ENCODE measurements around the gene LDLRAD4.
"Not testable (repeated sequence)": the region's sequence is repeated elsewhere in the genome, so short reads cannot be mapped to it uniquely, and the experiment has no call there.

The LDLRAD4 gene

GRCh38 chr18:13313006-13313686, 94.6 kb downstream of the LDLRAD4 start:
- peak; percentile 93 for DNase-seq

DNA sequence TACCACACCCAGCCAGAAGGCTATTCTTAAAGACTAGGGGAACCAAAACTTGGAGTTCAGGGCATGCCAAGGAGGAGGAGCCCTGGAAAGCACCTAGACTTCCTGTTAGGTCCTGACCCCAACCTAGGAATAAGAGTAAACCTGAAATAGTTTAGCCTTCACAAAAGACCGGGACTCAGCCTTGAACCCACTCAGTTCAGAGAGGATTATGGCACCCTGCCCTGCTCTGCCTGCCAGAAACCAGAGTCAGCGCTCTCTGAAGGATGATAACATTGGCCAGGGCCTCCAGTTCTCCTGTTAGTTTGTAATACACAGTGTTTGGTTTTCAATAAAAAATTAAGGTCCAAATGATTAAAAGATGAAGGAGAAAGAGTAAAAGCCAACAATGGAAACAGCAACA, 96.4 kb downstream of the LDLRAD4 start:
- DNase-seq: no peak

GRCh38 chr18:13316063-13316462, 97.5 kb downstream of the LDLRAD4 start:
- peak; percentile 64 for DNase-seq

DNA sequence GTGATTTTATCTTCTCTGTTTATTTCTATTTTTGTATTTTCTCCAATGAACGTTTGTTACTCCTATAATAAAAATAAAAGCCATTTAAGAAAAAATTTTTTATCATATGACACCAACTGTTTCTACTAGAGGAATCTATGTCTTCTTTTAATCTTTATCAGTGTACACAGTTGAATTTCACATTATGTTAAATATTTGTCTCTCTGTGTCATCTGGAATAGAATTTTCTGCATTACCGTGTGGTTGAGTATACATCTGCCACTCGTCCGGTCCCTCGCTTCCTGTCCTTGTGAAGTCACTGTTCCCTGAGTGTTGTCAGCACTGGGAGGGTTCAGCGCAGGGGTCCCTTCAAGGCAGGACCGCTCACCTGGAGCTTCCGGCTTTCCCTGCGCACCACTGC, 99.2 kb downstream of the LDLRAD4 start:
- peak; percentile 61 for DNase-seq

- no peak for DNase-seq
These were observed 100.4 kb downstream of the LDLRAD4 start for GRCh38 chr18:13318731-13319501.

GRCh38 chr18:13319629-13320028, 101.1 kb downstream of the LDLRAD4 start:
- DNase-seq: no peak

DNA sequence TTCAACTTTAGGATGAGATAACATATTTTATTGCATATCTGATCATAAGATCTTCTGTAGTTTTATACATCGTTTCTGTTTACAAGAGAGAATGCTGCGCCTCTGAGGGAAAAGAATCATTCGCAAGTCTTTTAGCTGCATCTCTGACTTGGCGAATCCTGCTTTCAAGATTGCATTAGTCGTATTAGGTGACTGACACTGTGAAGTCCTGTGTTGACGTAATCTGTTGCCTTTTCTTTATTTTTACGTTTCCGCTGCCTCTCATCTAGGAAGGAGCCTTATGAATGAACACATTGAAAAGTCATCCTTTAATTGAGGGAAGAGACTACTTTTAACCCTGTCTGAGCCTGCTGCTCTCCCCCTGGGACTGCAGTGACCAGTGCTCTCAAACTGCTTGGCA, 101.5 kb downstream of the LDLRAD4 start:
- no peak for DNase-seq

DNA sequence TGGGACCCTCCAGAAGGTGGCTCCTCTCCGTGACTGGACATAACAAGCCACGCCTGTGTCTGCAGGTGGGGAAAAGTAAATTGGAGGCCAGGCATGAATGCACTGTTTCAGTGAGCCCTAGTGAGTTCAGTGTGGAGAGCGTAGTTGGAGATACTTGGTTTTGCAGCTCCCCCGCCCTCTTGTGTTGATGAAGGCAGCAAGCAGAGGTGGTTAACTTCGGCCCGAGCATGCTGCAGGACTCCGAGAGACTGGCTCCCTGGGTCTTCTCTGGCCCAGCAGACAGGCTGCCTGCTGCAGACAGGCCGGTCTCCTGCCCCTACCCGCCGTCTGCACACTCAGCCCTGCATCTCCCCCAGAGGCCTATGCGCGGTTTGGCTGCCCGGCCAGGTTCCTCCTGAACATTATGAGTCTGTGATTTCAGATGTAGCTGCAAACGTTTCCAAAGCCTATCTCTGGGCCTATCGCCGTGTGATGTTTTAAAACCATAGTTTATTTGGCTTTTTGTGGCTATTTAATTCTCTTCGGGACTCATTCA, 102.4 kb downstream of the LDLRAD4 start:
- no peak for DNase-seq

DNA sequence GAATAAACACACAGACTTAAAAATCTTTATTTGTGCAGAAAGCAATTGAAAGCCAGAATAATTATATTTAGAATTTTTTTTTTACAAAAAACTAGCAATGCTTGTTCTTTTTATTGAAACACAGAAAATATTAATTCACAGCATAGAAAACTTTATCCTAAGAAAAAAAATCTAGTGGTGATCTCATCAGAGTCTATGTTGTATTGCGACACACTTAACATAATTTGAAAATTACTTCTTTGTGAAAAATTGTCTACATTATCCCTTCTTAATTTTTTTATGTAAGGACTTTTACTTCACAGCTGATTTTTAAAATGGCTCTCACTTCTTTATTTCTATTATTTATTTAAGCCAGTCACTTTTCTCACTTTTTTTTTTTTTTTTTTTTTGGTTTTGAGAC, 103.4 kb downstream of the LDLRAD4 start:
- no peak for DNase-seq

- no peak for DNase-seq
These were observed 104.6 kb downstream of the LDLRAD4 start for GRCh38 chr18:13323186-13323585.

- no peak for DNase-seq
These were observed 106.3 kb downstream of the LDLRAD4 start for GRCh38 chr18:13324880-13325279.

DNA sequence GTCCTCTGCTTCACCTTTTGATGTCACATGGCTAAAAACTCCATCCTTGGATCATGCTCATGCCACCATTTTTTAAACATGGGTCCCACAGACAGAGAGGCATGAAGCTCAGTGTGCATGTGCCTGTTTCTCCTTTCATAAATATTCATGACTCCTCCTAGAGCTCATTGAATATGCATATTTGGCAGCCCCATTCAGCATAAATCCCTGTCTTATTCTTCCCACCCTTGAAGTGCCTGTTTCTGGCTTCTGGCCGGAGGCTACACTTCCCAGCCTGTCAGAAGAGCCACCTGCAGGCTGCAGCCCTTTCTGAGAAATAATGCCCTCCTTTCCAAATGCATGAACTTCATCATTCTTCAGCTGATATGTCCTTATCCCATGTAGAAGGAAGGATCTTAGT, 109.7 kb downstream of the LDLRAD4 start:
- DNase-seq: no peak

DNA sequence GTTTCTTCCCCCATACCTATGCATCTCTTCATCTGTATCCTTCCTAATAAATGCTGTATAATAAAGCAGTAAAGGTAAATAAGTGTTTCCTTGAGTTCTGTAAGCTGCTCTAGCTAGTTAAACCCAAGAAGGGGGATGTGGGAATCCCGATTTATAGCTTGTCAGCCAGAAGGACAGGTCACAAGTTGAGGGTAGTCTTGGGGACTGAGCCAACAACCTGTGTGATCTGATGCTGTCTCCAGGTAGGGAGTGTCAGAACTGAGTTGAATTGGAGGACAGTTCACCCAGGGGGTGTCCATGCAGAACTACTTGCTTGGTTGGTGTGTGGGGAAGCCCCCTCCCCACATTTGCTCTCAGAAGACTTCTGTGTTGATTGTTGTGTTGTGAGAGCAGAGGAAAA, 112.4 kb downstream of the LDLRAD4 start:
- DNase-seq: no peak

GRCh38 chr18:13331846-13332245, 113.3 kb downstream of the LDLRAD4 start:
- no peak for DNase-seq

DNA sequence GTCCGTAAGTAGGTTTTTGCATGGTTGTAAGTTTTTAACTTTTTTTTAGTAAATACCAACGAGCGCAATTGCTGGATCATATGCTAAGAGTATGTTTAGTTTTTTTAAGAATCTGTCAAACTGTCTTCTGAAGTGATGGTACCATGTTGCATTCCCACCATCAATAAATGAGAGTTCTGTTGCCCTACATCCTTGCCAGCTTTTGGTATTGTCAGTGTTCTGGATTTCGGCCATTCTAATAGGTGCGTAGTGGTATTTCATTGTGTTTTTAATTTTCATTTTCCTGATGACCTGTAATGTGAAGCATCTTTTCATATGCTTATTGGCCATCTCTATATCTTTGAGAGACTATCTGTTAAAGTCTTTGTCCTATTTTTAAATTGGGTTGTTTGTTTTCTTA, 114.3 kb downstream of the LDLRAD4 start:
- DNase-seq: no peak

GRCh38 chr18:13335903-13336302, 117.3 kb downstream of the LDLRAD4 start:
- DNase-seq: no peak

- DNase-seq: no peak
These were observed 118.3 kb downstream of the LDLRAD4 start for GRCh38 chr18:13336841-13337240.

DNA sequence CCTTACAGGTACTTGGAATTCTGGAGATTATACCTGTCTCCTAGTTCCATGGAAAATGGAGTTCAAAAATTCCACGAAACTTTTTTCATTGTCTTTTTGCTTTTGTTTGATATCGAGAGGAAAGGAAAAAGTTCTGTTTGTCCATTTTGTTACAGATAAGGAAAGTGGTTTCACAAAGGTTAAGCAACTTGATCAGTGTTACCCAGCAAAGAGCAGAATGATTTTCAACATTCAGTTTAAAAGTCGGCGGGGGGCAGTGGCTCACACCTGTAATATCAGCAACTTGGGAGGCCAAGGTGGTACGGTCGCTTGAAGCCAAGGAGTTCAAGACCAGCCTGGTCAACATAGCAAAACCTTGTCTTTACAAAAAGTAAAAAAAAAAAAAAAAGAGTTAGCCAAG, 118.8 kb downstream of the LDLRAD4 start:
- no peak for DNase-seq

- DNase-seq: no peak
These were observed 119.8 kb downstream of the LDLRAD4 start for GRCh38 chr18:13338318-13338717.

GRCh38 chr18:13339653-13340052, 121.1 kb downstream of the LDLRAD4 start:
- DNase-seq: no peak

- not testable (repeated sequence) for DNase-seq
These were observed 127.9 kb downstream of the LDLRAD4 start for GRCh38 chr18:13346449-13346848.

DNA sequence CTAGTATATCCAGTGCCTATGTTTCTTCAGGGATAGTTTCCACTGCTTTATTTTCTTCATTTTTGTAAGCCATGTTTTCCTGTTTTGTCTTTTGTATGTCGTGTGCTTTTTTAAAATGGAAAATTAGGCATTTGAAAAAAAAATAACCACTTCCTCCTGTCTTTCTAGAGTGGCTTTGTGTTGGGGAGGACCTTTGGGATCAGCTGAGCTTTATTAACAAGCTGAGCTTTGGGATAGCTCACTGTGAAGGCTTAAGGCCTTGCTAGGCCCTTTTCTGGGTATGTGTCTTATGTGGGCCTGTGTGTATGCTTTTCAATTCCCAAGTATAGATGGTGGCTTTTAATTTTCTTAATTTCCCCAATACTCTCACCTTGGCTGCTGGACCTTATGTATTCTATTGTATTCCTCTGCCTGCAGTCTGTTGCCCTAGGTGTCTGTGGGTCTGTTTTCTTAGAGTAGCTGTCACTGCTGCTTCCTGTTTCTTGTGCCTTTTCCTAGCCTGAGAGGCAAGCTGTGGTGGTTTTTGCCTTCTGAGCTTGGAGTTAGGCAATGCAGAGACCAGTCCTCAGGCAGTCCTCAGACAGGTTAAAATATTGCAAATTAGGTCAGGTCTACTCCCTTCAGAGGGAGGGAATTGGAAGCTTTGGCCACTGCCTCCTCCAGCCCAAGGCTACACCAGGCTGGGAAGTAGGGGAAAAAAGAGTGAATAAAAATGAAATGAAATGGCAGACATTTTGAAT, 134.7 kb downstream of the LDLRAD4 start:
- DNase-seq: peak; percentile 87

DNA sequence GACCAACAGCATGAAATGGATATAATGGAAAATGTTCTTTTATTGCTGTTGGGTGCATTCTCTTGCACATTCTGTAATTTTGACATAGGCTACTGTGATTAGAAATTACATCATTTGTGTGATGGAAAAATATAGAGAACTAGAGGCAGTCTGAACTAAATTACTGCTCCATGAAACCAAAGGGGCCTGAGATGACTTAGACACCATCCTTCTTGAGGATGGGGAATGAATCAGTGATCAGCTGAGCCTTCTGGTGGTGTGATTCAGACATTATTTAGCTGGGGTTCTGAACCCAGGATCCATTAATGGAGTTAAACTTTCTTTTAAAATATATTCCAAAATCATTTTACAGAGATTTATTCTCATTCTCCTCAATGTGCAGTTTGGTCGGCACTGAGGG, 135.8 kb downstream of the LDLRAD4 start:
- no peak for DNase-seq

- DNase-seq: no peak
These were observed 137.5 kb downstream of the LDLRAD4 start for GRCh38 chr18:13356032-13356431.

Data from hematopoietic multipotent progenitor cell treated with erythropoietin and hydrocortisone succinate and interleukin-3 and kit ligand, for 4 days (in vitro differentiated cells).